GM23248 (cell line): ENCODE results near the gene GATD1. TPM values are rescaled to one million over a fixed set of nuclear protein-coding genes. Genes with fewer than 3 reads are reported as not detected.

Experiments
- DNase-seq: peaks from one replicate; pipeline ENCODE4 v3.0.0-alpha.2; 2015
- H2AFZ ChIP-seq: fragments of 200-600 bp; sonication (generic); 2 replicates; pipeline ENCODE4 v1.6.1; 2016; ENCODE audit warnings: antibody characterized with exemption
- H3F3A ChIP-seq: fragments of 200-600 bp; sonication (generic); 2 replicates; pipeline ENCODE4 v1.6.1; 2016; ENCODE audit warnings: mild to moderate bottlenecking, antibody characterized with exemption, mixed run types; ENCODE audit not compliant: insufficient read depth
- H3K27ac ChIP-seq: fragments of 200-600 bp; sonication (generic); 2 replicates; pipeline ENCODE4 v1.5.1; 2016; ENCODE audit warnings: mild to moderate bottlenecking
- H3K27me3 ChIP-seq: fragments of 200-600 bp; sonication (generic); replicated peaks from 2 replicates; pipeline ENCODE4 v1.6.1; 2016; ENCODE audit warnings: mild to moderate bottlenecking; ENCODE audit not compliant: insufficient read depth
- H3K36me3 ChIP-seq: fragments of 200-600 bp; sonication (generic); 2 replicates; pipeline ENCODE4 v1.6.1; 2016; ENCODE audit warnings: low read depth, mild to moderate bottlenecking
- H3K4me1 ChIP-seq: fragments of 200-600 bp; sonication (generic); 2 replicates; pipeline ENCODE4 v1.6.1; 2016; ENCODE audit warnings: mild to moderate bottlenecking; ENCODE audit not compliant: insufficient read depth
- H3K4me2 ChIP-seq: fragments of 200-600 bp; sonication (generic); one replicate; pipeline ENCODE4 v1.6.1; 2016; ENCODE audit warnings: mild to moderate bottlenecking; ENCODE audit not compliant: unreplicated experiment
- H3K4me3 ChIP-seq: fragments of 200-600 bp; sonication (generic); 2 replicates; pipeline ENCODE4 v1.5.1; 2016; ENCODE audit warnings: mild to moderate bottlenecking
- H3K79me2 ChIP-seq: fragments of 200-600 bp; sonication (generic); 2 replicates; pipeline ENCODE4 v1.6.1; 2016; ENCODE audit warnings: mild to moderate bottlenecking; ENCODE audit not compliant: insufficient read depth
- H3K9ac ChIP-seq: fragments of 200-600 bp; sonication (generic); 2 replicates; pipeline ENCODE4 v1.6.1; 2016; ENCODE audit warnings: mild to moderate bottlenecking
- H3K9me2 ChIP-seq: fragments of 200-600 bp; sonication (generic); 2 replicates; pipeline ENCODE4 v1.6.1; 2016; ENCODE audit warnings: mixed run types, mild to moderate bottlenecking, moderate library complexity; ENCODE audit not compliant: insufficient read depth
- H3K9me3 ChIP-seq: fragments of 200-600 bp; sonication (generic); one replicate; pipeline ENCODE4 v1.6.1; 2017; ENCODE audit warnings: low read depth
- H4K20me1 ChIP-seq: fragments of 200-600 bp; sonication (generic); 2 replicates; pipeline ENCODE4 v1.6.0; 2016; ENCODE audit not compliant: insufficient read depth
- EZH2 ChIP-seq: fragments of 200-600 bp; sonication (generic); IDR thresholded peaks from 2 replicates; pipeline ENCODE4 v1.6.1; 2018; ENCODE audit warnings: antibody characterized with exemption, mild to moderate bottlenecking; ENCODE audit not compliant: insufficient read depth, poor library complexity, severe bottlenecking
- EZH2phosphoT487 ChIP-seq: fragments of 200-600 bp; sonication (generic); IDR thresholded peaks from 2 replicates; pipeline ENCODE4 v1.6.1; 2018; ENCODE audit warnings: antibody characterized with exemption, moderate library complexity, mild to moderate bottlenecking, low read depth; ENCODE audit not compliant: insufficient read depth
- WGBS, 2 experiments: methylation state at CpG; one replicate each; pipeline ENCODE4 v1.1.6; 2015 to 2017; ENCODE audit warnings: low lambda C conversion rate in 2 of 2, low coverage in 1 of 2; ENCODE audit errors: missing lambda C conversion rate in 2 of 2; 5-methylcytosine and 5-hydroxymethylcytosine counted together
- in situ Hi-C: fragments of 300-500 bp; cut with MboI; formaldehyde crosslinking; loops from 2 replicates; pipeline ENCODE4 v1.15.0; 2020
- polyA plus RNA-seq: library from polyadenylated mRNA; unstranded; fragments of >200 nt; fragmentation: Nextera tagmentation; extraction: Ambion mirVana; gene quantifications from 2 replicates; pipeline ENCODE4 v1.2.1, GENCODE V29; 2016
- total RNA-seq: library from RNA; depleted of rRNA; stranded (reverse); fragments of >200 nt; shearing (Covaris generic); gene quantifications from 2 replicates; pipeline ENCODE4 v1.2.3, GENCODE V29; 2014

Gene GATD1
- total and polyA plus RNA-seq, 2 experiments from 2014 or later = 27.0 to 45.0 TPM

GRCh38 chr11:773830-774229, 3.5 kb downstream of the GATD1 start:
- Histone ChIP-seq H3K27ac (no peak overlapping the region), H3K79me2 (peaks cover 83% of the 10 kb centered on the region), H3K9ac (no peak overlapping the region), H3F3A (no peaks in the 10 kb centered on the region), H4K20me1 (no peaks in the 10 kb centered on the region), H2AFZ (no peak overlapping the region), H3K36me3 (peaks cover 9% of the 10 kb centered on the region; the same call in 1 of the 2 replicates), H3K4me2 (no peak overlapping the region), H3K27me3 (no peaks in the 10 kb centered on the region), H3K9me3 (no peaks in the 10 kb centered on the region), H3K9me2 (no peaks in the 10 kb centered on the region), H3K4me1 (peaks cover 15% of the 10 kb centered on the region), H3K4me3 (no peak overlapping the region)
- in situ Hi-C loops = no loop called here
- WGBS, 2 experiments = 96 to 99% methylated on average over 9 of the region's 9 CpGs
- no peak for DNase-seq
- no peak for TF ChIP-seq EZH2phosphoT487
- no peak for TF ChIP-seq EZH2

GRCh38 chr11:773425-773824, 3.9 kb downstream of the GATD1 start:
- DNase-seq = no peak
- Histone ChIP-seq H2AFZ (no peak overlapping the region), H3F3A (0 out of 2 replicates have a peak, but pooled peaks cover 4% of the 10 kb centered on the region), H3K36me3 (peaks cover 9% of the 10 kb centered on the region; the same call in 1 of the 2 replicates), H3K4me1 (peaks cover 15% of the 10 kb centered on the region), H3K4me2 (no peak overlapping the region), H3K4me3 (no peak overlapping the region), H3K27me3 (no peaks in the 10 kb centered on the region), H3K9ac (no peak overlapping the region), H3K9me3 (no peaks in the 10 kb centered on the region), H3K27ac (no peak overlapping the region), H4K20me1 (no peaks in the 10 kb centered on the region), H3K79me2 (peaks cover 79% of the 10 kb centered on the region), H3K9me2 (no peaks in the 10 kb centered on the region)
- TF ChIP-seq EZH2phosphoT487 (no peak), EZH2 (no peak)
- in situ Hi-C loops = no loop called here
- 90 to 95% methylated on average over 5 of the region's 5 CpGs for WGBS, 2 experiments

- peaks cover 9% of the 10 kb centered on the region; the same call in 1 of the 2 replicates for H3K36me3 ChIP-seq
- 81 to 87% methylated on average over 28 to 30 of the region's 34 CpGs for WGBS, 2 experiments
These were observed 4.6 kb downstream of the GATD1 start for GRCh38 chr11:772429-773390.

GRCh38 chr11:771617-772204, 5.6 kb downstream of the GATD1 start:
- Histone ChIP-seq H3K36me3 (peaks cover 11% of the 10 kb centered on the region; the same call in 1 of the 2 replicates), H2AFZ (no peak overlapping the region), H3K27ac (no peak overlapping the region), H3F3A (peaks cover 13% of the 10 kb centered on the region), H3K4me1 (peaks cover 10% of the 10 kb centered on the region), H3K79me2 (peaks cover 67% of the 10 kb centered on the region), H3K4me3 (no peak overlapping the region), H3K9me2 (no peaks in the 10 kb centered on the region), H3K9me3 (no peaks in the 10 kb centered on the region), H3K27me3 (no peaks in the 10 kb centered on the region), H3K9ac (no peak overlapping the region), H3K4me2 (no peak overlapping the region), H4K20me1 (no peaks in the 10 kb centered on the region)
- no peak for TF ChIP-seq EZH2
- TF ChIP-seq EZH2phosphoT487 = no peak
- 92 to 97% methylated on average over 13 to 14 of the region's 15 CpGs for WGBS, 2 experiments
- no peak for DNase-seq
- in situ Hi-C loops = no loop called here

More at GRCh38 chr11:772429-773390, 4.6 kb downstream of the GATD1 start:
- no peak overlapping the region for H3K27ac ChIP-seq
- no peak overlapping the region for H3K4me3 ChIP-seq
- no peak overlapping the region for H3K4me2 ChIP-seq
- in situ Hi-C loops = no loop called here
- no peak for DNase-seq
- H3K9ac ChIP-seq = no peak overlapping the region
- TF ChIP-seq EZH2 = no peak
- no peak for TF ChIP-seq EZH2phosphoT487
- H3F3A ChIP-seq = 0 out of 2 replicates have a peak, but pooled peaks cover 4% of the 10 kb centered on the region
- peaks cover 72% of the 10 kb centered on the region for H3K79me2 ChIP-seq
- H4K20me1 ChIP-seq = no peaks in the 10 kb centered on the region
- H3K9me3 ChIP-seq = no peaks in the 10 kb centered on the region
- H3K4me1 ChIP-seq = peaks cover 10% of the 10 kb centered on the region
- no peak overlapping the region for H2AFZ ChIP-seq
- no peaks in the 10 kb centered on the region for H3K9me2 ChIP-seq
- no peaks in the 10 kb centered on the region for H3K27me3 ChIP-seq
